HG03103 (cell line): ENCODE measurements around the gene PRR29.

Experiments used
- ATAC-seq: cut with Tn5 transposase; IDR thresholded peaks from one replicate; pipeline ENCODE4 v1.9.1; 2021; ENCODE audit warnings: low read depth; ENCODE audit not compliant: unreplicated experiment

The PRR29 gene

DNA sequence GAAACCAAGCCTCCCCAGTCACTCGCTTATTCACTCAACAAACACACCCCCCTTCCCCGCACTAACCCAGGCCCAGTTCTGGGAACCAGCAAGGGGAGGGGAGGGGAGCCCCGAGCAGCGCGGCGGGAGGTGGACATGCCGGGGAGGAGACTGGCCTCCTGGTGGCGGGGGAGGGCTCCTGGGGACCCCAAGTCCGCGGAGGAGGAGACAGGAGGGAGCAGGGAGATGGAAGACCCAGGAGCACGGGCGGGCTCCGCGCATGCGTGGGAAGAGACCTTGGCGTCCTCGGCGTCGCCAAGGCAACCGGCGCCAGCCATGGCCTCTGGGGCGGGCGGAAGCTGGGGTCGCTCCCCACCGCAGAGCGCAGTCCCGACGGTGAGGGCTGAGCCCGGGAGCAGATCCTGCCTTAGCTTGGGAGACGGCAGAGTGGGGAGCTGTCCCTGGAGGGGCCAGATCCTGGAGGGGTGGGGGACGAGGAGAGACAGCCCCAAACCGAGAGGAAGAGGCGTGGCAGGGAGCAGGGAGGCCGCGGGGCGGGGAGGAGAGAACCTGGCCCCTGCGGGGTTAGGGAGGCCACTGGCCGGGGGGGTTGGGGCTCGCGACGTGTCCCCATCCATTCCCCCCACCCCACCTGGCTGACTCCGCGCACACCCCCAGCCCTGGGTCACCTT lies at the start of gene PRR29:
Gene PRR29, plus strand, starts transcription at position 302 of the 671 bp plus-strand sequence. Its CDS starts 14 bp downstream, at position 316.
- no peak for ATAC-seq

DNA sequence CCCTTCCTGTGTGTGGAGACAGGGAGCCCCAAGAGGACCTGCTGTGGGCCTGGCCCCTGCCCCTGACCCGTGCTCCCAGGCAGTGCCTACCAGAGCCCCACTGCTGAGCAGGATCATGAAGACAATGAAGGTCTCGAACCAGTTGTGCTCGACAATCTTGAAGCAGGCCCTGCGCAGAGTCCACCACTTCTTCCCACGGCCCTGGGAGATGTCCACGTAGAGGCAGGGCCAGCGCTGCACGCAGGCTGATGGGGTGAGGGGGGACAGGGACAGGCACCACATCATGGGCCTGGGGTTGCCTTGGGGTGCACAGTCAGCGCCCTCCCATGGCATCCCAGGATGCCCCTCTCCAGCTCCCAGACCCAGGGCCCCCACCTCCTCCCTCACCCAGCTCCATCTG lies 49.6 kb upstream of the PRR29 start:
- no peak for ATAC-seq

DNA sequence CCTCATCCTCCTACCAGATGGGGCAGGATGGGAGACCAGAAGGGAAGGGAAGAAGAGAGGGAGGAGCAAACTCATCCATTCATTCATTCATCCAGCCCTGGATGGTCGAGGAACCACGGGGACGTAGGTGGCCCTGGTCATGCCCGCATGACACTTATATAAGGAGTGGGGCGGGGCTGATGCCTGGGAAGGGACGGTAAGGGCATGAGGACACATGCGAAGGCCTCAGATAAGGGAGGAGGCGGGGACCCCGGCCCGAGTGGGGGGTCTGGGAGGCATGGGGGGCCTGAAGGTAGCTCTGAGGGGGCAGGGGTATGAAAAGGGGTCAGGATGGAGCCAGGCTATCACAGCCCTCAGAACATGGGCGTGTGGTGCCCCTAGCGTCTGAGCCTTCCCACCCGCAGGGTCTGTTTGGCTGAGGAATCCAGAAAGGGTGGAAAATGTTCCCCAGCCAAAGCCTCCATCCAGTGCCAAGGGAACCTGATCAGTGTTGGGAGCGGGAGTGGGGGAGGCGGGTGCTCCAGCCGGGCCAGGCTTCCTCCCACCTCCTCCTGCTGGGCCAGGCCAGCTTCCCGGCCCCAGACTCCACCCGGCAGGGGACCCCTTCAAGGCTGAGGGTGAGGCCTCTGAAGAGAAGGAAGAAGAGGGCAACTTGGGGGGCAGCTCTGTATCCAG lies 48.4 kb upstream of the PRR29 start:
- no peak for ATAC-seq

DNA sequence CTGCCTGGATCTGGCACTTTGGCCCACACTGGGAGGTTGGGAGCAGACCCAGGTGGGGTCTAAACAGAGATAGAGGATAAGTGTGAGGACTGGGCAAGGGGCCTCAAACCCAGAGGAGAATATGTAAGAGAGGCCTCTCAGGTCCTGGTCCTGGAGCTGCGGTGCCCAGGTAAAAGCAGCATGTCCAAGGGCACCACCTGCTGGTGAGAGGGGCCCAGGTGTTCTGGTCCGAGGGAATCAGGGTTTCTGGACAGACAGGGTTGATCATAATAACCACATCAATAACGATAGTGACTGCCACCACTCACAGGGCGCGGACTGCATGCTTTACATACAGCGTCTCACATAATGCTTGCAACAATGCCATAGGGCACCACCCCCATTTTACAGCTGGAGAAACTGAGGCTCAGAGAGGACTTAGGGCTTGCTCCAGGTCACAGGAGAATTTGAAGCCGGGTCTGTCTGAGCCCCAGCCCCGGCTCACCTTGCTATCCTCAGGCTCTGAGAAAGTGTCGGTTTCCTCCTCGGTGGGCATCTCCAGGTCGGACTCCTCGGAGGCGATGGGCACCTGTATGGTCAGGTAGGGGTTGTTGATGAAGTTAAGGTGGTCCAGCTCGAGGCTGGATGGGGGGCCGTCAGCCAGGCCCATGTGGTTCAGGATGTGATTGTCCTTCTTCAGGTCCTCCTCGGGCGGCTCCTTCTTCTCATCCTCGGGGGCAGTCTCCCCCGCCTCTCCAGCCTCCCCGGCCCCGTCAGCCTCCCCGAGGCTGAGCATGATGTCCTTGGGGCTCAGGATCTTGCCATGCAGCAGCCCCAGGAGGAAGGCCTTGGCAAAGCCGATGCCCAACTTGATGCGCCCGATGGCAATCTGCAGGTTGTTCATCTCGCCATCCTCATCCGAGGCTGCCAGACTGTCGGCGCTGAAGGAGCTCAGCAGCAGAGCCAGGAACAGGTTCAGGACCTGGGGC lies 46.9 kb upstream of the PRR29 start:
- ATAC-seq: no peak

DNA sequence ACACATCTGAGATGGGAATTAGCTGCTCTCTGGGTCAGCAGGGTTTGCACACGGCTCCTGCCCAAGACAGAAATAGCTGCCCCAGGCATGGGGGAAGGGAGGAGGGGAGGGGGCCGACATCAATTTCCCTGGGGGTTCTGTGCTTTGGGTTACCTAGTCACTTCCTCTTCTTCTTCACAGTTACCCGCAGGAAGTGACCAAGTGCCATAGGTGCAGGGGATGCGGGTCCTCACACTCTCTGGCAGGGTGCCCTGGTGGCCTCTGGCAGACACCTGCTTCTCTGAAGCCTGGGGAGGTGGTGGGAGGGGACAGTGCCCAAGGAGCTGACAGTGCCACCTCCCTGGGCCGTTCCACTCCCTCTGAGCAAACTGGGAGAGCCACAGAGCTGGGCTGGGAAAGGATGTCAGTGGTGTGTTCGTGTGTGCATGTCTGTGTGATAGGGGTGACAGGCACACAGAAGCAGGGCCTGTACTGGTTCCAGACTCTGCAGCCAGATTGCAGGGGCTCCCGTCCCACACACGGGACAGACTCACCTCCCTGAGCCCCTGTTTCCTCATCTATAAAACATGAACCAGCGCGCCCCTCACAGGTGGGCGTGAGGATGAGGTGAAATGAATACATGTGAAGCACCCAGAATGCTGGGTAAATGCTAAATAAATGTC lies 43.6 kb upstream of the PRR29 start:
- ATAC-seq: no peak

DNA sequence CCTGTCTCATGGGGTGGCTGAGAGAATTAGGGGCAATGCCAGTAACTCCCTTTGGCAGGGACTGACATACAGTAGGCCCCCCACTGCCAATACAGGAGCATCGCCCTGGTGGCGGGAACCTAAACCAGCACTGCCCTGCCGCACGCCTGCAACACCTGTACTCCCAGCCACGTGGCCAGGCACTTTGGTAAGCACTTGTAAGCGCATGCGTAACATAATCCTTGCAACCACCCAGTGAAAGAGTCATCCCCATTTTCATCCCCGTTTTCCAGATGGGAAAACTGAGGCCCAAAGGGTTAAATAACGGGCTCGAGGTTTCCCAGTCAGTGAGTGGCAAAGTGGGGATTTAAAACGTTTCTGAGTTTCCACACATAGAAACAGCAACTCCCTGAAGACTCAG lies 42.9 kb upstream of the PRR29 start:
- ATAC-seq: no peak

DNA sequence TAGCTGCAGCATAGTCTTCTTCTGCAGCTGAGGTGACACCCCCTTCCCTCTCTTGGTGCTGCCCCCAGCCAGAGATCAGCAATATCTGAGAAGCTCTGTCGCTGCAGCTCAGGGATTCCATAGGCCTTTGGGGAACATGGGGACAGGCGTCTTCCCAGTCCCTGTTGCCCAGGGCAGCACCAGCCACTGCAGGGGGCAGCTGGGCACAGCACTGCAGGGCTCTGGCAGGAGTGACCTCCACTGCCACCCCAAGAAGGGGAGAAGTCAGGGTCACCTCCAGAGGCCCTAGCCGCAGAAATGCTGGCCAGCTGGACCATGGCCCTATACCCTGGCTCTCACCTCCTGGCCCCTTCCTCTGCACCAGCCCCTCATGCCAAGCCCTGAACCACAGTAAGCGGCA lies 42.4 kb upstream of the PRR29 start:
- no peak for ATAC-seq

DNA sequence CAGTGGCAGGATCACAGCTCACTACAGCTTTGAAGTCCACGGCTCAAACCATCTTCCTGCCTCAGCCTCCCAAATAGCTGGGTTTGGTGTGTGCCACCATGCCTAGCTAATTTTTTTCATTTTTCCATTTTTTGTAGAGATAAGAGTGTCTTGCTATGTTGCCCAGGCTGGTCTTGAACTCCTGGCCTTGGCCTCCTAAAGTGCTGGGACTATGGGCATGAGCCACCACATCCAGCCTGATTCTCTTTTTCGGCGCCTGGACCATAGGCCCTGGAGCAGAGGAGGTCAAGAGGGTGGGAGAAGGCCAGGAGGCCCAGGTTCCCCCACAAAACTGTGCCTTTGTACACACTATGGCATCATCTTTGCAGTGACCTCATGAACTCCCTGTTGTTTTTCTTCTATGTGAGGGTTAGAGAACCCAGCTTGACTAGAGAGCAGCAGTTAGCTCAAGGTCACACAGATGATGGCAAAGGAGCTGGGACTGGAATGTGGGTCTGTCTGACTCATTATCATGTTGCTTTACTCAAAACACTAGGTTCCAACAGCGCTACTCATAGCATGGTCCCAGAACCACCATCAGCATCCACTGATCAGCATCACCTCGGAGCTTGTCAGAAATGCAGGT lies 41.7 kb upstream of the PRR29 start:
- no peak for ATAC-seq

DNA sequence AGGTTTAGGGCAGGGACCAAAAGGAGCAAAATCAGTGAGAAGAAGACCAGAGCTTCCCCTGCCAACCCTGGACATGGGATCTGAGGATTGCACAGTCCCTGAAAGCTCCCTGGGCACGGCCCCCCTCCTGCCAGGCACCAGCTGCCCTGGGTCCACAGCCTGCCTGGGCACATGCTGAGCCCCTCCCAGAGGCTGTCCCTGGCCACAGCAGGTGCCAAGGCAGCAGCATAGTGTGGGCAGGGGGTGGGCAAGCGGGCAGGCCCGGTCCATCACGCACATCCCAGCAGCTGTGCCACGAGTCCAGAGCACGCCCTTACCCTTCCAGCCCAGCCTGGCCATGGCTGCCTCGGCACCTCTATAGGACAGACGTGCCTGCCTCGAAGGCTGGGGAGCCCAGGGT lies 38.1 kb upstream of the PRR29 start:
- ATAC-seq: no peak

DNA sequence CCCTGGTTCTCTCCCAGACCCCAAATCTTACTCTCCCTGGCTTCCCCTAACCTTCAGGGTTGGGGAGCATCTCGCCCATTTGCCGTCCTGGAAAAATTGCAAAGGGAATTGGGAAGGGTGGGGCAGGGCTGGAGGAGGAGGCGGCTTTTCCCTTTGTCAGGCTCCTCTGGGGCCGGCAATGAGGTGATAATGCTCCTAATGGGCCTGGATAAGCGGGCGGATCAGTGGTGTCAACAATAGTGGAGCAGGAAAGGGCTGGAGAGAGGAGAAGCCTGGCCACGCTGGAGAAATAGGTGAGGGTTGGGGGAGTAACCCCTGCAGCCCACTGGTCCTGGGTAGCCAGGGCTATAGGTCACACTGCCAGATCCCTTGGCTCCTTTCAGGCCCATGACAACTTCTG lies 37.7 kb upstream of the PRR29 start:
- no peak for ATAC-seq

DNA sequence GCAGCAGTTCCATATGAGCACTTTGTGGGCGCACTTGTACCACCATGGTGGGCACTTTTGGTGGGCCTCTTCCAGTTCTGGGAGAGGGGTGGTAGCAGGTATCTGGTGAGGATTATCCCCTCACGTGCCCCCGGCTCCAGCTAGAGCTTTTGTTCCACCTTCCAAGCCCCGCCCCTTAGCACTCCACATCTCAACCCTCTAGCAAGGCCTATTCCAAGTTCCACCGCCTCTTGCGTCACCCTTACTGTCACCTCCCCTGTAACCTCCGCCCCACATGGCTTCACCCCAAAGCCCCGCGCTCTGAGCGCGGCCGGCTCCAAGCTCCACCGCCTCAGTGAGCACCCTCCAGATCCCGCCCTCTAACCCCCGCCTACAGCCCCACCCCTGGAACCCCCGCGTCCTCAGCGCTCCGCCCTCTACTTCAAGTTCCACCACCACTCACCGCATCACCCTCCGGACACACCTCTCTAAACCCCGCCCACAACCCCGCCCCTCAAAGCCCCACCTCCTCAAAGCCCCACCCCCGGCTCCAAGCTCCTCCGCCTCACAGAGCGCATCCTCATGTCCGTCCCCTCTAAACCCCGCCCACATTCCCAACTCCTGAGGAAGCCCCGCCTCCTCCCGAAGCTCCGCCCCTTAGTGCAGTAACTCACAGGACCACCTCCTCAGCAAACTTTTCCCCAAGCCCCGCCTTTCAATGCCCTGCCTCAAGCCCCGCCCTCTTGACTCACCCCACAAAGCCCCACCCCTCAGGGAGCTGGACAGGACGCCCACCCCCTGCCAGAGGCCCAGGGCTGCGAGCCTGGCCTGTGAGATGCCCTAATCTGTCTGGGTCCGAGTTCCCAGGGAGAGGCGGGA lies 36.6 kb upstream of the PRR29 start:
- ATAC-seq: no peak

DNA sequence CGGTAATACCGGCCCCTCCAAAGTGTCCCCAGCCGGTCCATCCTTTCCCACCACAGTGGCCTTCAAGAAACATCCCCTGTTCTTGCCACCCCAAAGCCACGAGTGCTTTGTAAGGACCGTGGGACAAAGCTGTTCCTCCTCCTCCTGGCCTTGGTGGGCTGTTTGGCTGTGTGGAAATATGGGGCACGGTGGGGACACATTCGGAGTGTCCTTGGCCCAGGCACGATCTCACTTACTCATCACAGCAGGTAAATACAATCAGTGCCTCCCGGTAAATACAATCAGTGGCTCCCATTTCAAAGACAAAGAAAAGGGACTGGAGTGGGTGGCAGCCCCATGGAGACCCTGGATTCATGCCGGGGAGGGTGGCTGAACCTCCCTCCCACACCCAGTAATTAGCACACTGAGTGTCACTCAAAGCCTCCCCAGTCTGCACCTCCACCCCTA lies 35.8 kb upstream of the PRR29 start:
- ATAC-seq: no peak

DNA sequence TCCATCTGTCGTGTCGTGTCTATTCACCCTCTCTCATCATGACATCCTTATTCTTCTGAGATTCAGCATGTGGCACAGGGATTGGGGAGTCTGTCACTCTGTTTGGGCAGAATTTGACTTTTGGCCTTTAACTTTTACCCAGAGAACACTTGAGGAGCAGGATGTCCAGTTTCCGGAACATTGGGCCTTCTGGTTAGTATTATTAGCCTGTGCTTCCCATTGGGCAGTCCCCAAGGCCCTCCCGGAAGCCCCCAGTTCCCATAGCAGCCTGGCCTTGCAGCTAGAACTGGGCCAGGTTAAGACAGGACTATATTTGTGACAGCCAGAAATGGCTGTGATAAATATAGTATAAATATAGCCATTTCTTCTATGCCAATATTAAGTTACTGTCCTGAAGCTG lies 35.0 kb upstream of the PRR29 start:
- ATAC-seq: no peak

DNA sequence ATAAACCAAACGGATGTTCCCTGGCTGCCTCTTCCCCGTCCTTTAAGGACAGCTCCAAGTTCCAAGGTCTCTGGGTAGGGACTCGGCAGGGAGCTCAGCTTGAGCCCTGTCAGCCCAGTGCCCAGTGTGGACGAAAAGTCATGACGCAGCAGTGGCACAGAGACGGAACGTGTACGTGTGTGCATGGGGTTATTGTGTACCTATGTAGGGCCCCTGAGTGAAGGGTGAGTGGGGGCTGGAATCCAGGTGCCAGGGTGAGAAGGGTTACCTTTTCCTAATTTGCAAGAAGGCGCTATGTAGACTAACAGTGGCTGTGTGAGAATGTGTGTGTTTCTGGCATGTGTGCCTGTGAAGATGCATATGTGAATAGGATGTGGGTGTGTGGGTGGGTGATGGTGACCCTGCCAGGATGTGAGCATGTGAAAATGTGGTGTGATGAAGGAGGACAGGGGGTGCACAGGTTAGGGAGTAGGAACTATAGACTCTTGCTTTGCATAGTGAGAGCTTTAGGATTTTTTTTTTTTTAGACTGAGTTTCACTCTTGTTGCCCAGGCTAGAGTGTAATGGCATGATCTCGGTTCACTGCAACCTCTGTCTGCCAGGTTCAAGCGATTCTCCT lies 31.4 kb upstream of the PRR29 start:
- no peak for ATAC-seq

DNA sequence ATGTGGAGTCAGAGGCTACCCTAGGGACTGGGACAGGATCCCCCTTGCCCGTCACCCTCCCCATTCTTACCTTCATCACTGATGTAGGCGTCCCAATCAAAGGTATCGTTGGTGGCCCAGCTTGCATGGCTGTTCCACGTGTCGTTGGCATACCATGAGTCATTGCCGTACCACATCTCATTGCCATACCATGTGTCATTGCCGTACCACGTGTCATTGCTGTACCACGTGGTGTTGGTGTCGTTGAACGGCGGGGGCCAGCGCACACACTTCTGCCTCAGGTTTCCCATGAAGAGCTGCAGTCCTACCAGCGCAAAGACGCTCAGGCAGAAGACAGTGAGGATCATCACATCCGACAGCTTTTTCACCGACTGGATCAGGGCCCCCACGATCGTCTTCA lies 30.2 kb upstream of the PRR29 start:
- no peak for ATAC-seq

DNA sequence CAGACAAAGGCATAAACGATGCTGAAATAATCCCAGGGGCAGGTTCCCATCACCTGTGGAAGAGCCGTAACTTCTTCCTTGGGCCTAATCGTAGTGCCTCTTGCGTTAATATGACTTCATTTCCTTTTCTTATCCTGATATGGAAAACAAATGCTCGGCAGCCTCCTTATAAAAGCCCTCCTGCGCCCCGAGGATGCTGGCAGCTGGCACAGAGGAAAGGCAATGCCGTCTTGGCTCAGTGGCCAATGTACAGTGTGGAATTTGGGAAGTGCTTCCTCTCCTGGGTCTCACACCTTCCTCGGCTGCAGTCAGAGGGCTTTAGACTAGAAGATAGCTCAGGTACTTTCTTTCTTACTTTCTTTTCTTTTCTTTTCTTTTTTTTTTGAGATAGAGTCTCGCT lies 28.9 kb upstream of the PRR29 start:
- no peak for ATAC-seq

DNA sequence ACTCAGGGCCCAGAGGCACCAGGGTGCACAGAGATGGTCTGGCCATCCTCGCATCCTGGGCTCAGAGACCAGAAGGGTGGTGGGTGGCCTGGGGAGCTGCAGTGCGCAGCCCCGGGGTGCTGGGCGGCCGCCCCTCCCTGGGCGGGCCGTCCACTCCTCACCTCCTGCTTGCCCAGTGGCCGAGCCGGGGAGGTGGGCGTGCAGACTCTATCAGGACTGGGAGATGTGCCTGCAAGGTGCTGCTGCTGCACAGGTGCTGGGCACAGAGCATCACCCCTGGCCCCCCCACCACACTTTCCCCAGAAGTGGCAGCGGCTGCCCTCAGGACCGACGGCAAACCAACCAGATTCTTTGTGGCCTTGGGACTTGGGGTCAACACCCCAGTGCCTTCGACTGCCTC lies 25.4 kb upstream of the PRR29 start, which contains the start of gene SCN4A:
Gene SCN4A, minus strand, starts transcription at position 123 of the 400 bp plus-strand sequence. Its CDS starts 77 bp downstream, at position 46.
- no peak for ATAC-seq

DNA sequence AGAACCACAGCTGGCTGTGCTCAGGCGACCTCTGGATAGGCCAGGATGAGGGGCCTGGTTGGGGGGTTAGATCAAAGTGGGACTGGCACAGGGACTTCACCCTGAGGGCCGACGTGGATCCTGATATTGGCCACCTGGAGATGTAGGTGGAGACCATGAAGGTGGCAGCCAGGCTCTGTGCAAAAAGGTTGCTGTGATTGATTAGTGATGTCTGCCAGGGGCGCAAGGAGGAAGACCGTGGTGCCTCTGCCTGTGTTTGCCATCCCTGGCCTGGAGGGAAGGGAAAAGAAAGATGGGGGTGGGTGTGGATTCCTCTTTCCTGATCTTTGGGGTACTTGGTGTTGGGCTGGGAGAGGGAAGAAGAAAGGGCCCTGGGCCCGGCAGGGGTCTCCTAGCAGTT lies 24.9 kb upstream of the PRR29 start:
- ATAC-seq: no peak
